Measurements from ENCODE around the gene TUBB4B.

The TUBB4B gene

DNA sequence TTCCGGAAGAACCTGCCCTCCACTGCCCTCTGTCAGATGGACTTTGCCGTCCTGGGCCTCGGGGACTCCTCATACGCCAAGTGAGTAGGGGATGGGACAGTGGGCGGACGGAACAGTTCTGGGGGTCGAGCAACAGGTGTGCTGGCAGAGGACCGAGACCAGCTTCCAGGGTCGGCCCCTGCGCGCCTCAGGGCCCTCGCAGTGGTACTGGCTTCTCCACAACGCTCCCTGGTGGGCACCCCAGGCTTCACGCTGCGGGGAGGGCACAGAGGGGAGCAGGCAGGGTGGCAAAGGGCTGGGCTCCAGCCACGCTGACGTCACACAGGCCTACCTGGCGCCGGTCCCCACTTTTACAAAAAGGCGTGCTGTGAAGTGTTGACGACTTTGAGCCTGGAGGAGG is 28.6 kb upstream of the TUBB4B start:
- no peak for DNase-seq (ENCODE audit: low spot score)
- no peak for FAIRE-seq

DNA sequence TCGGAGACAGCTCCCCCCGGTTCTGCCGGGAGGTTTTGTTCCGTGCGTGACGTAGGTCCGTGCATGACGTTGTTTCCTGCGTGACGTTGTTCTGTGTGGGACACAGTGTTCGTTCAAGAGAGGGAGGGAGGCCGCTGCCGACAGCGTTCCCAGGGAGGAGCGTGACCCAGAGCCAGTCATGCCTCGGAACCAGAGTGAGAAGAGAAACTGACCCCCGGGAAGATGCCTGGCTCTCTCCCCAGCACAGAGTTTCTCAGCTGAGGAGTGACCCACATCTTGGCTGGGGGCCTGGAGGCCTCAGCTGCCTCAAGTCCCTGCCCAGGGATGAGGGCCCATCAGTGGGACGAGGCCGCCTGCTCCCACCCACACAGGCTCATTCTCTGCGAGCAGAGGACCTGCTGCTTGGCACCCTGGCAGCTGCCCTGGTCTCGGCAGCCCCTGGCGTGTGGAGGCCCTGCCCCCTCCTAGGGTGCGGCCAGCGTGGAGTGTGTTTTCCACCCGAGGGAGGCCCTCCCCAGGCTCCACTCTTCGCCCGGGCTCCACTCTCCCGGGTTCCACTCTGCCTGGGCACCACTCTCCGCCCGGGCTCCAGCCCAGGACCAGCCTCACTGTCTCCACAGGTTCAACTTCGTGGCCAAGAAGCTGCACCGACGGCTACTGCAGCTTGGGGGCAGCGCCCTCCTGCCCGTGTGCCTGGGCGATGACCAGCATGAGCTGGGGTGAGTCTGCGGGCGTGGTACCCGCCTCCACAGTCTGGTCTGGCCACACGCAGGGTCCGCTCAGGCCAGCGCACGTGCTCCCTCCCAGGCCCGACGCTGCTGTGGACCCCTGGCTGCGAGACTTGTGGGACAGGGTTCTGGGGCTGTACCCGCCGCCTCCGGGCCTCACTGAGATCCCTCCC is 27.7 kb upstream of the TUBB4B start:
- FAIRE-seq (no peak), DNase-seq (ENCODE audit: low spot score) (no peak)

DNA sequence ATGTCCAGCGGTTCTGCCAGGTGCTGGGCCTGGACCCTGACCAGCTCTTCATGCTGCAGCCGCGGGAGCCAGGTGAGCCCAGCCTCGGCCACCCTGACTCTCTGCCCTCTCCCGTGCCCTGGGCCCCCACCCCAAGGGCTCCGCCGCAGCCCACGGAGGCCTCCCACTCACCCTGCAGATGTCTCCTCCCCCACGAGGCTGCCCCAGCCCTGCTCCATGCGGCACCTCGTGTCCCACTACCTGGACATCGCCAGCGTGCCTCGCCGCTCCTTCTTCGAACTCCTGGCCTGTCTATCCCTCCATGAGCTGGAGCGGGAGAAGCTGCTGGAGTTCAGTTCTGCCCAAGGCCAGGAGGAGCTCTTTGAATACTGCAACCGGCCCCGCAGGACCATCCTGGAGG is 26.5 kb upstream of the TUBB4B start:
- DNase-seq (ENCODE audit: low spot score) (no peak), FAIRE-seq (no peak)

DNA sequence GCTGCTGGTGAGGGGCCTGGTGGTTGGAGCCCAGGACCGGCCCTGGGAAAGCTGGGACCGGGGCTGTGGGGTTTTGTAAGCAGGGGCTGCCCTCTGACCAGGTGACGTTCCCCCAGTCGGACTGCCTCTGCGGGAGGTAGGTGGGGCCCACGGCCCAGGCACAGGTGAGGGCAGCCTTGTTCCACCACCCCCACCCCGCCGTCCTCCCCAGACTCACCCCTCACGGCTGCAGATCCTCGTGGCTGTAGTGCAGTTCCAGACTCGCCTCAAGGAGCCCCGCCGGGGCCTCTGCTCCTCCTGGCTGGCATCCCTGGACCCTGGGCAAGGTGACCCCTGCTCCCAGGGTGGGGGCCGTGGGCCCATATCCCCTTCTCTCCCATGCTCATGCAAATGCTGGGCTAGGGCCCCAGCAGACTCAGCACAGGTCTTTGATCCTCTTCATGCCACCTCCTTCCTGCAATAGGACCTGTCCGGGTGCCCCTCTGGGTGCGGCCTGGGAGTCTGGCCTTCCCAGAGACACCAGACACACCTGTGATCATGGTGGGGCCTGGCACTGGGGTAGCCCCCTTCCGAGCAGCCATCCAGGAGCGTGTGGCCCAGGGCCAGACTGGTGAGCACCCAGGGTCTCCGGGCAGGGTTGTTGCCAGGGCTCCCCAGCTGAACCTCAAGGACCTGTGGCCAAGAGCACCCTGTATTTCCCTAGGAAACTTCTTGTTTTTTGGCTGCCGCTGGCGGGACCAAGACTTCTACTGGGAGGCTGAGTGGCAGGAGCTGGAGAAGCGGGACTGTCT is 25.7 kb upstream of the TUBB4B start:
- no peak for DNase-seq (ENCODE audit: low spot score)
- no peak for FAIRE-seq

DNA sequence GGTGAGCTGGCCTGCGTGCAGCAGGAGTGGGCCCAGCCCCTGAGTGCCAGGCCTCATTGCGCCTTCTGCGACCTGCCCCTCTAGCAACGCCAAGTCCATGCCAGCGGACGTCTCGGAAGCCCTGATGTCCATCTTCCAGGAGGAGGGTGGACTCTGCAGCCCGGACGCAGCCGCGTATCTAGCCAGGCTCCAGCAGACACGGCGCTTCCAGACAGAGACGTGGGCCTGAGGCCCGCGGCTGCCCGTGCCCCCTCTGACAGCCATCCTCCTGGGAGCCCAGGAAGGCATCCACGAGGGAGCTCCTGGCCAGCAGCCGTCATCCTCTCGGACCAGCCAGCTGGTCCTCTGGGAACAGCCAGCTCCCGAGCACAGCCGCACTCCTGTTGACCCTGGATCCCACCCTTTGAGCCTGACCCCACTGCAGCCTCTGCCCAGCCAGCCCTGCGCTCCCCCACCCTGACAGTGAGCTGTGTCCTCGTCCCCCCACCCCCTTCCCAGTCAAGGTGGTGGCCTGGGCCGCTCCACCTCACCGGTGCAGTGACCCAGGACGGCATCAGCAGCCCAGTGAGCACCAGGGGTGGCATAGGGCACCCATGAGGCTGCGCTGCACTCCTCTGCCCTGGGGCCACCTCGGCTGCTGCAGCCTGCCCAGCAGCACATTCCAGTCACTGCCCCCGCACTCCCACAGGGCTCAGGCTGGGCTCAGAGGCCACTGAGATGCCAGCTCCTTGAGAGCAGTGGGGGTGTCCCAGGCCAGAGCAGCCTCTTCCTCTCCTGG is 24.7 kb upstream of the TUBB4B start:
- DNase-seq (ENCODE audit: low spot score), result no peak
- FAIRE-seq, result no peak

DNA sequence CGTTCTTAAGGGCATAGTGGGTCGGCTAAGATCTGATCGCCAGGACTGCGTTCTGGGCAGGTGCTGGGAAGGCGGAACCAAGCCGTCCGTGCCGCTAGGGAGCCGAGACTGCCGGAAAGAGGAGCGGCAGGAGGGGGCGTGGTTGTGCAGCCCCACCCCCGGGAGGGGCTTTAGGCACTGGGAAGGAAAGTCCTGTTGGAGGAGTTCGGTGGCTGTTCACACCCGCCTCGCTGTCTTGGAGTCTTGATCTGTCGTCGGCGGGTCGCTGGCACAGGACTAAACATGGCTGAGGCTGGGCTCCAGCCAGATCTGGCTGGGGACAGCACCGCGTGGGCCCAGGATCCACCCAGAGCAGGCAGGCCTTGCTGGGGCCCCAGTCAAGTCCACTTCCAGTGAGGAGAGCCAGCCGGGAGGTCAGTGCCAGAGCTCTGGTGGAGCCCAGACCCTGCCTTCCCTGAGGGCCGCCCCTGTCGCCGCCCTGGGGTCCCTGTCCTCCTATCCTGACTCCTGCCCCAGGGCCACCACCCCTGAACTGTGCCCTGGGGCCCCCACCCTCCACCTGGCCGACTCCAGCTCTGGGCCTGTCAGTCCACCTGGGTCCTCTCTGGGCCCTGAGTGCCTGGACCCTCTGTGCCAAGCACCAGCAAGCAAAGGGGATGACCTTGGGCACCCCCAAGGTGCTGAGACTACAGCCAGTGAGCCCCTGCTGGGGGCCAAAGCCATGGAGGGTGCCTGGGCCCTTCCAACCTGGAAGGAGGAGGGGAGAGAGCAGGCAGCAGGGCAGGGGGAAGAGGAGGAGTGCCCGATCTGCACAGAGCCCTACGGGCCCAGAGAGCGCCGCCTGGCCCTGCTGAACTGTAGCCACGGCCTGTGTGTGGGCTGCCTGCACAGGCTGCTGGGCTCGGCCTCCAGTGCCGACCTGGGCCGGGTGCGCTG is 23.5 kb upstream of the TUBB4B start:
- FAIRE-seq (no peak), DNase-seq (ENCODE audit: low spot score) (no peak)

DNA sequence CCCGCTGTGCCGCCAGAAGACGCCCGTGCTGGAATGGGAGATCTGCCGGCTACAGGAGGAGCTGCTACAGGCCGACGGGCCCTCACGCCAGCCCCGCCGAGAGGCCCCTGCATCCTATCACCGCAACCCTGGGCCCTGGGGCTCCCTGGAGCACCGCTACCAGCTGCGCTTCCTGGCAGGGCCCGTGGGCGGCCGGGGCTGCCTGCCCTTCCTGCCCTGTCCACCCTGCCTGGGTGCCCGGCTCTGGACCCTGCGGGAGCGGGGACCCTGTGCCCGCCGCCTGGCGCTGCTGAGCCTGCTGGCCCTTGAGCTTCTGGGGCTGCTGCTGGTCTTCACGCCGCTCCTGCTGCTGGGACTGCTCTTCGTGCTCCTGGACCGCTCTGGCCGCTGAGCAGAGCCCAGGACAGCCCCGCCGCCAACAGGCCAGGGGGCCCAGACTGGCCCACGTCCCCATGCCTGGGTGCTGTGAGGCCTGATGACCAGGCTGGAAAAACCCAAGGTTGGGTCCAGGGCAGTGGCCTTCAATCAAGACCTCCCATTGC is 22.8 kb upstream of the TUBB4B start:
- no peak for FAIRE-seq
- DNase-seq (ENCODE audit: low spot score), result no peak

DNA sequence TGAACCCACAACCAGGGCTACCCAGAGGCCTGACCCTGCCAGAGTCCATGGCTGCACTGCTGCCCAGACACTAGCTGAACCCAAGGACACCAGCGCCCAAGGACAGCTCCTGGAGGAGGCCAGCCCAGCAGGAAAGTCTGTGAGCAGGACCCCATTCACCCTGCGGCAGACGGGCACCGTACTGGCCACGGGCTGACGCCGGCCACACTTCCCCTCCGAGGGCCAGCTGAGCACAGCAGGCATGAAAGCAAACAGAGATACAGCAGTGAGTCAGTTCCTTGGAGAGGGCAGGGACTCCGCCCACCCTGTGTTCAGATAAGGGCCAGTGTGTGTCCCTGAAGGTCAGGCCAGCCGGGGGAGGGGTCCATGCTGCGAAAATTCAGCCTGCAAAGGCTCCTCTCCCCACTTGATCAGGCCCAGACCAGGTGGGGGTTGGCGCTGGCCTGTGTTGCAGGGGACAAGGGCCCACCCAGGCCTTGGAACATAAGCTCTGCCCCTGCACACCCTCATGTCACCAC is 22.3 kb upstream of the TUBB4B start:
- DNase-seq (ENCODE audit: low spot score) (peak; percentile 82), FAIRE-seq (peak; percentile 62)

DNA sequence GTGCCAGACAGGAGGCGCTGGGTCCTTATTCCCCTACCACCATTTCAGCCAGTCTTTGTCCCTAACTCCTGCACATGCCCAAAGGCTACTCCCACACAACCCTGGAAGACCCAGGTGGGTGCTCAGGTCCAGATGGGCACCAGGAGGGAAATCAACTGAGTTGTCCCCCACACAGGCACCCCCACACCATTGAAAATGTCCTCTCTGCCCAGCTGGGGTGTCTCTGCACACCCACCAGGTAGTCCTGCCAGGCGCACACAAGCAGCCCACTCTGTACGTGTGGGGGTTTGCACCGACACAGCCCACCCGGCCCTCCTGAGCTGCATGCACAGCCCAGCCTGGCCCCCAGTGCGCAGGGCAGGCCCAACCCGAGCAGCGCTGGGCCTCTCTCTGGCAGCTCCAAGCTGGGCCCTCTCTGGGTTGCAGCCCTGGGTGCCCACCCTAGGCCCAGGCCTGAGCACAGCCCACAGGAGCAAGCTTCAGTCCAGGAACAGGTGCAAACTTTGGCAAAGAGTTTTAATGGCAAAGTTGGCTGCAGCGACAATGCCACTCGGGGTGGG is 21.2 kb upstream of the TUBB4B start:
- FAIRE-seq (no peak), DNase-seq (ENCODE audit: low spot score) (no peak)

DNA sequence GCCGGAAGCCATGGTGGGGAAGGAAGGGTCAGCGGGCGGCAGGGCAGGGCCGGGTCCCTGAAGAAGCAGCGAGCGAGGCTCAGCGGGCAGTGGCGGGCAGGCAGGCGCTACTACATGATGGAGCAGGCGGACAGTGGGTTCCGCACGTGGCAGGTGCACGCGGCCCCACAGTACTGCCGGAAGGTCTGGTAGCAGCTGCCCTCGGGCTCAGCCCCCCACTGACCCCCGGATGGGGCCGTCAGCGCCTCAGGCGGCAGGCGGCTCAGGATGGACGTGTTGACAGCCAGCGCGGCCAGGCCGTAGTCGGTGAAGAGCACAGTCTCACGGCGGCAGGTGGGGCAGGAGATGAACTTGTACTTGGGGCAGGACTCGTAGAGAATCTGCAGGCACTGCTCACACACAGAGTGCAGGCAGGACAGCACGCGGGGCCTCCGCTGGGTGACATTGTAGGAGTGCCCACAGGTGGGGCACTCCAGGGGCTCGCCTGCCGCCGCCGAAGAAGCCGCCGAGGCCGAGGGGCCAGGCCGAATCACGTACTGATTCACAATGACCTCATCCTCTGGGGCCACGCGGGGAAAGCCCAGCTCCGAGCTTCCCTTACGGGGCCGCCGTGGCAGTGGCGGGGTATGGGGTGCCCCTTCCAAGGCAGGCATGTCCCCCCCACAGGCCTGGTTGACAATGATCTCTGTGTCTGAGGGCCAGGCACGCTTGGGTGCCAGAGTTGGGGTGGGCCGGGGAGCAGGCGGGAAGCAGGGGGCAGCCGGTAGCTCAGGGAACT is 20.6 kb upstream of the TUBB4B start:
- FAIRE-seq, result no peak
- no peak for DNase-seq (ENCODE audit: low spot score)

DNA sequence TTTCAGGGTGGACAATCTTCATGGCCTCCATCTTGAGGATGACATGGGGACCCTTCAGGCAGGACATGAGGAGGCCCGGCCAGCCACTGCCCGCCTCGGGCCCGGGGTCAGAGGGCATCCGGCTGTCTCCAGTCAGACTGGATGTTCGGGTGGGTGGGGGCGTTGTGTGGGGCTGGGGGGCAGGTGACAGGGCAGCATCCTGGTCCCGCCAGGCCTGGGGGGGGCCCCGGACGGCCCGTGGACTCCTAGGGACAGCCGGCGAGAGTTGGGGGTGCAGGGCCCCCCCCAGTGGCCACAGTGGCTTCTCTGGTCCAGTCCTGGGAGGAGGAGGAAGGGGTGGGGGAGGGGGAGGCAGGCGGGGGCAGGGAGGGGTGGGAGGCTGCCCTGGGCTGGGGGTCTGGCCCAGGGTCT is 20.0 kb upstream of the TUBB4B start:
- DNase-seq (ENCODE audit: low spot score) (no peak), FAIRE-seq (no peak)

DNA sequence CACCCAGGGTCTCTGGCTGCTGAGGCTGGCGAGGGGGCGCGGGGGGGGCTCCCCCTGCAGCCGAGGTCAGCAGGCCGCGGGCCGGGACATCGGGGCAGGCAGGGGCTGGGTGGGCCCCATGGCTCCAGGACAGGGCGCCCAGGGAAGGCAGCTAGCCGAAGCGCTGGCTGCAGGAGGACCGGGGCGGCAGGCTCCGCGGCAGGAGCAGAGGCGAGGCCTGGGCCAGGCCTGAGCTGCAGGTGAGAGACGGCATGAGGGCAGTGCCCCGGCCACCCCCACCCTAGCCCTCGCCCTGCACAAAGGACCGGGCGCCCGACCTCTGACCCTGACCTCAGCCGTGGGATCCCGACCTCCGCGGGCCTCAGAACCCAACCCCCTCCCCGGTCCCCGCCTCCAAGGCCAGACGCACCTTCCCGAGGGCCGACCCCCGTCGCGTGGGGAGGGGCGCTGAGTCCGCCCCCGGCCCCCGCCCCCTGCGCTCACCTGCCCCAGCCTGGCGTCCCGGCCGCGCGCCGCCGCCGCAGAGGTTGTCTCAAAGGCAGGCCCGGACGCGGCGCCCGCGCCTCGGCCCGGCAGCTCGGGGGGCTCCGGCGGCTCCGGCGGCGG is 19.5 kb upstream of the TUBB4B start:
- FAIRE-seq (no peak), DNase-seq (ENCODE audit: low spot score) (no peak)

DNA sequence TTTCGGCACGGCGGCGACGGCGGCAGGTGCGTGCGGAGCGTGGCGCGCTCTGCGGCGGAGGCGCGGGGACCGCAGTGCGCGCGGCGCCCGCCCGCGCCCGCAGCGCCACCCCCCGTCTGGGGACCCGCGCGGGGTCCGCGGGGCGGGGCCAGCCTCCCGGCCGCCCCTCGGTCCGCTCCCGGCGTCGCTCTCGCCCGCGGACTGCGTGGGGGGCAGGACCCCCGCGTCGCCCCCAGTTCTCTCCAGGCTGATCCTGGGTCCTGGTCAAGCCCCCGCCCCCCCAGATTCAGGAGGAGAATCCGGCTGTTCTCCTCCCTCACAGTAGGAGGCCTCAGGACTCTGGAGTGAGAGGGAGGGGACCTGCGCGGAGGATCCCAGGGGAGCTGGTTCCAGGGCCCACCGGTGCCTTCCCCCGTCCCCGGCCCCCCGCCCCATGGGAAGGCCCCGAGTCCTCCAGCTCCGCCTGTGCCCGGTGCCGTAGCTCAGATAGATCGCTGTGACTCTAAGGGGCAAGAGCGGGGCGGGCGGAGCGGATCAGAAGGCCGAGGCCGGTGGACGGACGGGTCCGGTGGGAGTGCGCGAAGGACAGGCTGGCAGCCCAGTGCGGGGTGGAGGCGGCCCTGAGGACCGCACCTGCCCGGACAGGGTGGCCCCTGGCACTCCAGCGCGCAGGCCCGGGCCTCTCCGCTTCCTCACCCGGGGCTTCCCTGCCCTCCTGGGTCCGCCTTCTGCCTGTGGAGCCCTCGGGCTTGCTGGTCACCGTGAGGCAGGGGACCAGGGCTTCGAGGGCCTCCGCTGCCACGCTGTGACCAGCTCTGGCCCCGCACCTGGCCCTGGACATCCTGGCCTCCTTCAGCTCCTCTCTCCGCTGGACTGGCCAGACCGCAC is 18.7 kb upstream of the TUBB4B start, which contains the start of gene RNF208:
RNF208 (minus strand) TSS at position 51 of the 888 bp plus-strand sequence. CDS start 1,028 bp downstream, outside the sequence.
- DNase-seq (ENCODE audit: low spot score) (no peak), FAIRE-seq (no peak)

DNA sequence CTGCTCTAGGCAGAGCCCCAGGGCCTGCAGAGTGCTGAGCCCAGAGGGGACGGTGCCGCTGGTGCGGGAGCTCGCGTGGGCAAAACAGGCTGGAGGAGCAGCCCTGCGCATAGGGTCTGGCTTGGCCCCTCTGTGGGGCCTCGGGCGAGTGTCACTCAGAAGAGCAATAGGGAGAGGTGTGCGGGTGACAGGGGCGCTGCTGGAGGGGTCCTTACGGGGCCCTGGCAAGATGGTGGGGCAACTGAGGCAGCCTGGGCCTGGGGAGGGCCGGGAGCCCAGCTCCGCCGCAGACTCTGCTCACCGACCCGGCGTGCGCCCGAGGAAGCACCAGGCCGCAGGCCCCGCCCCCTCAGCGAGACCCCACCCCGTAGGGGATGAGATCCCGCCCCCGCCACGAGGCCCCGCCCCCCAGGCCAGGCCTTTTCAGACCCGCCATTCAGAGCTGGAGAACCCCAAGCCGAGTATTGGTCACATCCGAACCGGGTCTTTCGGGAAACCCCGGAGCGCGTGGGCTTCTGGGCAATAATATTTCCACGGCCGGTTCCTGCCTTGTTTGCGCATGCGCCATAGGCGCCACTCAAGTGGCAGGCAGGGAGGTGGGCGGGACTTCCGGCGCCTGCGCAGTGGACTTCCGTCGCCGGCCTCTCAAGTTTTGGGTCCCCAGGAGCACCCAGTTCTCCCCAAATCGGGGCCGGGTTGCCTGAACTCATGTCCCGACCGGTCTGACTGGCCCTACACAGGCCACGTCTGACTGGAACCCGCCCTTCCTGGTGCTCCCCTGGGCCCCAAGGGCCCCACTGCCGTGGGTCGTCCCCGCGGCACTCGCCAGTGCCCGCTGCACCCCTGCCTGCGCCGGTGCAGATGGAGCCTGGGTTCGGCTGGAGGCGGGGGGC is 17.8 kb upstream of the TUBB4B start:
- FAIRE-seq (peak; percentile 89), DNase-seq (ENCODE audit: low spot score) (peak; percentile 98)

DNA sequence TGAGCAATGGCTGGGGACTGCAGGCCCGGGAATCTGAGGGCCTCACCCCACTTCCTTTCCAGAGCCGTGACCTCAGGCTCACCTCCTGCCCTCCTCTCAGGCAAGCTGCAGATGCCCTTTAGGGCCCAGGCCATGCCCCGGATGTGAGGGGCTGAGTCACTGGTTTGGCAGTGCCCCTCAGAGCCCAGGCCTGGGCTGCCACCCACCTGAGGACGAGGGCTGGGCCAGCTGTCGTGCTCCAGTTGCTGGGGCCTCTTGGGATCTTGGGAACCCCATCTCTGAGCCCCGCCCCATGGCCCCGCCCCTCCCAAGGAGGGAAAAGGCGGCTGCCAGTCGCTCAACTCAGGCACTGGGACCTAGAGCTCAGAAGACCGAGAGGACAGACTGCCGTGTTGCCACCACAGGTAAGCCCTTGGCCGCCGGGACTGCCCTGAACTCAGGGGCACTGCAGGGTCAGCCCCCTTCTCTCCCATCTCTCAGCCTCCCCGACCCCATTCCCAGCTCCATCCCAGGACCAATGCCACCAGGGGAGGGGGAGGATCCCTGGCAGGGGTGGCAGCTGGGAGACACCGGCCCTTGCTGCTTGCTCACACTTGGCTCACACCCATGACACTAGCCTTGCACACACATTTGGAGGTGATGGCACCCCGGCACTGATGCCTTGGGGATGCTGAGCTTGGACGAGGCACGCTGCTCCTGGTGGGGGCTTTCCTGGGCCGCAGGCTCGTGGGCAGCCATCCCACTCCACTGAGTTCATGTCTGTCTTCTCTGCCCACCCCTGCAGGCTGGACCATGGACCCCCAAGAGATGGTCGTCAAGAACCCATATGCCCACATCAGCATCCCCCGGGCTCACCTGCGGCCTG is 16.0 kb upstream of the TUBB4B start, which contains the start of gene CYSRT1:
CYSRT1 (plus strand) TSS at position 345 of the 865 bp plus-strand sequence; CDS start at position 793, 448 bp downstream.
- no peak for DNase-seq (ENCODE audit: low spot score)
- FAIRE-seq, result no peak
